A673 (cell line): ENCODE results near the gene CDC42BPA.

ENCODE experiments used
- CTCF ChIP-seq: fragments of 300-800, 200-600 bp; sonication (generic); conservative IDR thresholded peaks from 2 replicates; pipeline ENCODE4 v1.5.1; 2017; ENCODE audit warnings: low read depth, mild to moderate bottlenecking, antibody characterized with exemption, low read length, moderate library complexity, mixed read lengths
- EZH2 ChIP-seq: fragments of 200-600 bp; sonication (generic); IDR thresholded peaks from 2 replicates; pipeline ENCODE4 v1.6.1; 2017; ENCODE audit warnings: borderline replicate concordance, low read depth, mild to moderate bottlenecking, mixed read lengths, antibody characterized with exemption, low read length; ENCODE audit not compliant: poor library complexity, severe bottlenecking

- TF ChIP-seq CTCF, result no peak
- TF ChIP-seq EZH2, result no peak
These were observed 326.4 kb downstream of the CDC42BPA start for GRCh38 chr1:226991920-226992319.
